Urinary bladder (tissue), 4 donors: ENCODE data around the gene DLL4. TPM values are rescaled to one million over a fixed set of nuclear protein-coding genes. Genes with fewer than 3 reads are reported as not detected.
"Not testable (repeated sequence)": the region's sequence is repeated elsewhere in the genome, so short reads cannot be mapped to it uniquely, and the experiment has no call there.

ENCODE experiments used
- DNase-seq: peaks from one replicate; pipeline ENCODE4 v3.0.0-alpha.2; 2015; ENCODE audit errors: extremely low spot score
- H3K27ac ChIP-seq: one replicate; pipeline ENCODE4 v1.5.1; 2013; ENCODE audit warnings: low read depth, mild to moderate bottlenecking, moderate library complexity
- H3K36me3 ChIP-seq: one replicate; pipeline ENCODE4 v1.6.1; 2013; ENCODE audit warnings: mild to moderate bottlenecking, moderate library complexity; ENCODE audit not compliant: insufficient read depth
- H3K4me1 ChIP-seq: one replicate; pipeline ENCODE4 v1.6.1; 2013; ENCODE audit warnings: mild to moderate bottlenecking, moderate library complexity; ENCODE audit not compliant: insufficient read depth
- H3K4me3 ChIP-seq: one replicate; pipeline ENCODE4 v1.5.1; 2013; ENCODE audit warnings: low read depth, low read length
- WGBS: extraction: QIAGEN DNeasy Blood & Tissue Kit; methylation state at CpG from one replicate; pipeline ENCODE4 v1.1.7; 2013; 5-methylcytosine and 5-hydroxymethylcytosine counted together
- polyA plus RNA-seq: library from polyadenylated mRNA; stranded (reverse); fragments of 200-250 nt; gene quantifications from one replicate; pipeline ENCODE4 v1.2.3, GENCODE V29; 2013
- total RNA-seq: library from RNA; depleted of rRNA; stranded (reverse); fragments of >200 nt; gene quantifications from one replicate; pipeline ENCODE4 v1.2.3, GENCODE V29; 2014
- donor health status: healthy with polysubstance abuse.
- donor health status: healthy.

DLL4 gene
- total and polyA plus RNA-seq, 2 donors, result 11.2 to 11.8 TPM

GRCh38 chr15:40960151-40960885 lies 31.2 kb downstream of the DLL4 start:
- H3K36me3 ChIP-seq, result no peaks in the 10 kb centered on the region
- H3K4me3 ChIP-seq, result no peak overlapping the region
- no peaks in the 10 kb centered on the region for H3K4me1 ChIP-seq
- WGBS, result 90% methylated on average over 16 of the region's 16 CpGs
- no peak for DNase-seq
- no peak overlapping the region for H3K27ac ChIP-seq

- 83% methylated on average over 11 of the region's 11 CpGs for WGBS
- H3K4me1 ChIP-seq, result peaks cover under 1% of the 10 kb centered on the region
- DNase-seq, result no peak
- no peaks in the 10 kb centered on the region for H3K36me3 ChIP-seq
- H3K4me3 ChIP-seq, result no peak overlapping the region
- no peak overlapping the region for H3K27ac ChIP-seq
These were observed 31.8 kb downstream of the DLL4 start for GRCh38 chr15:40960925-40961324.

GRCh38 chr15:40961740-40962139 lies 32.6 kb downstream of the DLL4 start:
- not testable (repeated sequence) for H3K36me3 ChIP-seq, H3K4me1 ChIP-seq, H3K27ac ChIP-seq, H3K4me3 ChIP-seq, DNase-seq
- WGBS, result 93% methylated on average over 25 of the region's 25 CpGs

GRCh38 chr15:40962317-40962716 lies 33.2 kb downstream of the DLL4 start:
- WGBS, result 96% methylated on average over 14 of the region's 14 CpGs
- H3K27ac ChIP-seq, H3K4me3 ChIP-seq, H3K4me1 ChIP-seq, DNase-seq, H3K36me3 ChIP-seq: not testable (repeated sequence)

GRCh38 chr15:40963201-40963600 lies 34.1 kb downstream of the DLL4 start:
- WGBS, result 93% methylated on average over 12 of the region's 12 CpGs
- DNase-seq, result no peak

GRCh38 chr15:40964006-40964405 lies 34.9 kb downstream of the DLL4 start:
- H3K27ac ChIP-seq, result no peak overlapping the region
- no peak for DNase-seq
- H3K4me1 ChIP-seq, result peaks cover 3% of the 10 kb centered on the region
- 86% methylated on average over 8 of the region's 8 CpGs for WGBS
- H3K4me3 ChIP-seq, result no peak overlapping the region
- H3K36me3 ChIP-seq, result no peaks in the 10 kb centered on the region

More at GRCh38 chr15:40963201-40963600, 34.1 kb downstream of the DLL4 start:
- H3K36me3 ChIP-seq, result no peaks in the 10 kb centered on the region
- H3K27ac ChIP-seq, result no peak overlapping the region
- peaks cover 3% of the 10 kb centered on the region for H3K4me1 ChIP-seq
- H3K4me3 ChIP-seq, result no peak overlapping the region

GRCh38 chr15:40964634-40965033 lies 35.5 kb downstream of the DLL4 start:
- WGBS, result 89% methylated on average over 13 of the region's 13 CpGs
- H3K27ac ChIP-seq, result no peak overlapping the region
- no peak overlapping the region for H3K4me3 ChIP-seq
- DNase-seq, result no peak
- H3K4me1 ChIP-seq, result peaks cover 3% of the 10 kb centered on the region
- no peaks in the 10 kb centered on the region for H3K36me3 ChIP-seq

GRCh38 chr15:40968290-40969085 lies 39.3 kb downstream of the DLL4 start:
- DNase-seq, result no peak
- no peak overlapping the region for H3K4me3 ChIP-seq
- 81% methylated on average over 7 of the region's 7 CpGs for WGBS
- H3K27ac ChIP-seq, result no peak overlapping the region
- no peaks in the 10 kb centered on the region for H3K36me3 ChIP-seq
- peaks cover 3% of the 10 kb centered on the region for H3K4me1 ChIP-seq

GRCh38 chr15:40969363-40969762 lies 40.2 kb downstream of the DLL4 start:
- WGBS, result 96% methylated on average over 8 of the region's 8 CpGs

GRCh38 chr15:40974879-40975278 lies 45.7 kb downstream of the DLL4 start:
- Histone ChIP-seq H3K4me1 (no peaks in the 10 kb centered on the region), H3K36me3 (peaks cover 3% of the 10 kb centered on the region), H3K27ac (no peak overlapping the region), H3K4me3 (no peak overlapping the region)
- 69% methylated on average over 4 of the region's 4 CpGs for WGBS
- no peak for DNase-seq

More at GRCh38 chr15:40969363-40969762, 40.2 kb downstream of the DLL4 start:
- no peak for DNase-seq
- H3K27ac ChIP-seq, result no peak overlapping the region
- no peak overlapping the region for H3K4me3 ChIP-seq
- H3K36me3 ChIP-seq, result no peaks in the 10 kb centered on the region
- peaks cover 3% of the 10 kb centered on the region for H3K4me1 ChIP-seq

GRCh38 chr15:40976819-40977218 lies 47.7 kb downstream of the DLL4 start:
- 72% methylated on average over 7 of the region's 7 CpGs for WGBS

GRCh38 chr15:40978141-40978540 lies 49.0 kb downstream of the DLL4 start:
- Histone ChIP-seq H3K4me3 (no peak overlapping the region), H3K27ac (no peak overlapping the region), H3K4me1 (no peaks in the 10 kb centered on the region), H3K36me3 (peaks cover 8% of the 10 kb centered on the region)
- WGBS, result 83% methylated on average over 2 of the region's 2 CpGs
- no peak for DNase-seq

More at GRCh38 chr15:40976819-40977218, 47.7 kb downstream of the DLL4 start:
- Histone ChIP-seq H3K4me1 (no peaks in the 10 kb centered on the region), H3K4me3 (no peak overlapping the region), H3K36me3 (peaks cover 3% of the 10 kb centered on the region), H3K27ac (no peak overlapping the region)
- no peak for DNase-seq

GRCh38 chr15:40978562-40978961 lies 49.4 kb downstream of the DLL4 start:
- Histone ChIP-seq H3K36me3 (peaks cover 8% of the 10 kb centered on the region), H3K4me3 (no peak overlapping the region), H3K4me1 (no peaks in the 10 kb centered on the region), H3K27ac (no peak overlapping the region)
- no peak for DNase-seq
- WGBS, result 97% methylated on average over 4 of the region's 4 CpGs

- Histone ChIP-seq H3K36me3 (peaks cover 10% of the 10 kb centered on the region), H3K4me1 (no peaks in the 10 kb centered on the region), H3K27ac (no peak overlapping the region), H3K4me3 (no peak overlapping the region)
- no peak for DNase-seq
- 79% methylated on average over 3 of the region's 3 CpGs for WGBS
These were observed 52.0 kb downstream of the DLL4 start for GRCh38 chr15:40981186-40981585.
